NCI-H2107 (cell line): Measurements from ENCODE around the gene CLSTN2.

Experiments
- DNase-seq: peaks from one replicate; lab custom pipeline; 2025; lab: John Stamatoyannopoulos, UW

CLSTN2 gene

GRCh38 chr3:140284372-140284771, 349.4 kb downstream of the CLSTN2 start:
- no peak for DNase-seq

- peak; percentile 74 for DNase-seq
Measured at GRCh38 chr3:140285380-140285779, 350.4 kb downstream of the CLSTN2 start.

GRCh38 chr3:140288595-140288994, 353.6 kb downstream of the CLSTN2 start:
- DNase-seq, result no peak

- DNase-seq, result no peak
Measured at GRCh38 chr3:140290105-140290504, 355.1 kb downstream of the CLSTN2 start.

- no peak for DNase-seq
Measured at GRCh38 chr3:140292170-140292569, 357.2 kb downstream of the CLSTN2 start.

GRCh38 chr3:140292684-140293083, 357.7 kb downstream of the CLSTN2 start:
- no peak for DNase-seq

GRCh38 chr3:140294058-140294457, 359.1 kb downstream of the CLSTN2 start:
- no peak for DNase-seq

- no peak for DNase-seq
Measured at GRCh38 chr3:140296796-140297352, 361.9 kb downstream of the CLSTN2 start.

- no peak for DNase-seq
Measured at GRCh38 chr3:140298043-140298442, 363.1 kb downstream of the CLSTN2 start.

GRCh38 chr3:140298569-140299070, 363.6 kb downstream of the CLSTN2 start:
- no peak for DNase-seq

- no peak for DNase-seq
Measured at GRCh38 chr3:140303875-140304274, 368.9 kb downstream of the CLSTN2 start.

- no peak for DNase-seq
Measured at GRCh38 chr3:140308535-140308934, 373.6 kb downstream of the CLSTN2 start.

GRCh38 chr3:140311428-140311827, 376.4 kb downstream of the CLSTN2 start:
- no peak for DNase-seq

- no peak for DNase-seq
Measured at GRCh38 chr3:140315955-140316354, 381.0 kb downstream of the CLSTN2 start.

GRCh38 chr3:140316466-140316865, 381.5 kb downstream of the CLSTN2 start:
- DNase-seq, result no peak

- no peak for DNase-seq
Measured at GRCh38 chr3:140316868-140317400, 381.9 kb downstream of the CLSTN2 start.

GRCh38 chr3:140319739-140320138, 384.8 kb downstream of the CLSTN2 start:
- DNase-seq, result peak; percentile 55

- no peak for DNase-seq
Measured at GRCh38 chr3:140323561-140323960, 388.6 kb downstream of the CLSTN2 start.

- no peak for DNase-seq
Measured at GRCh38 chr3:140332131-140332530, 397.1 kb downstream of the CLSTN2 start.

- DNase-seq, result no peak
Measured at GRCh38 chr3:140334132-140334929, 399.3 kb downstream of the CLSTN2 start.

GRCh38 chr3:140336465-140336864, 401.5 kb downstream of the CLSTN2 start:
- DNase-seq, result no peak

GRCh38 chr3:140338916-140339315, 403.9 kb downstream of the CLSTN2 start:
- DNase-seq, result no peak

- peak; percentile 23 for DNase-seq
Measured at GRCh38 chr3:140341203-140341602, 406.2 kb downstream of the CLSTN2 start.
